Kidney (tissue), 14 donors: ENCODE measurements around the gene ADAMTS6. TPM values are rescaled to one million over a fixed set of nuclear protein-coding genes. Genes with fewer than 3 reads are reported as not detected.

ENCODE experiments used
- DNase-seq, 5 donors: peaks; one replicate each; pipeline ENCODE4 v3.0.0-alpha.2; 2013 to 2020
- FAIRE-seq: peaks from 2 replicates; lab custom pipeline; 2012; peaks lifted over from hg19 to GRCh38; lab: Jason Lieb, UNC
- H3K27ac ChIP-seq, 2 donors: one replicate each; pipeline ENCODE4 v1.7.0; 2013; ENCODE audit warnings: low read depth in 2 of 2, low read length in 2 of 2, inconsistent platforms in 1 of 2
- H3K27me3 ChIP-seq: one replicate; pipeline ENCODE4 v1.7.1; 2013; ENCODE audit warnings: low read length, inconsistent platforms; ENCODE audit not compliant: control insufficient read depth, insufficient read depth
- H3K36me3 ChIP-seq, 3 donors: one replicate each; pipeline versions ENCODE4 v1.7.0 to v1.7.1; 2013; ENCODE audit warnings: low read length in 3 of 3, control low read depth in 1 of 3, inconsistent platforms in 1 of 3; ENCODE audit not compliant: insufficient read depth in 3 of 3, control insufficient read depth in 2 of 3
- H3K4me1 ChIP-seq, 3 donors: one replicate each; pipeline versions ENCODE4 v1.7.0 to v1.7.1; 2013; ENCODE audit warnings: low read length in 3 of 3, inconsistent platforms in 1 of 3, low read depth in 1 of 3; ENCODE audit not compliant: control insufficient read depth in 2 of 3, insufficient read depth in 2 of 3
- H3K4me3 ChIP-seq, 3 donors: one replicate each; pipeline versions ENCODE4 v1.7.0 to v1.8.1; 2013; ENCODE audit warnings: low read length in 3 of 3, control low read depth in 1 of 3, inconsistent platforms in 1 of 3
- H3K9ac ChIP-seq, 3 donors: one replicate each; pipeline versions ENCODE4 v1.7.0 to v1.7.1; 2013; ENCODE audit warnings: low read length in 3 of 3, control low read depth in 1 of 3, inconsistent platforms in 1 of 3
- H3K9me3 ChIP-seq, 3 donors: one replicate each; pipeline versions ENCODE4 v1.7.0 to v1.7.1; 2013; ENCODE audit warnings: low read length in 3 of 3, control low read depth in 1 of 3, inconsistent platforms in 1 of 3; ENCODE audit not compliant: control insufficient read depth in 2 of 3, insufficient read depth in 1 of 3
- CTCF ChIP-seq: IDR thresholded peaks from 3 replicates; pipeline ENCODE4 v1.5.1; 2012; ENCODE audit warnings: mild to moderate bottlenecking, moderate library complexity, borderline replicate concordance; ENCODE audit not compliant: insufficient read depth; ENCODE audit errors: extremely low read depth
- intact Hi-C: fragments of 100-400 bp; cut with DNase I; formaldehyde crosslinking; loops from one replicate; pipeline ENCODE4 v1.11.1; 2022
- polyA plus RNA-seq: library from polyadenylated mRNA; stranded (reverse); fragments of 350-450 nt; fragmentation: Illumina TruSeq; extraction: RNeasy Lipid Tissue Mini Kit (QIAGEN cat#74804); gene quantifications from one replicate; pipeline ENCODE4 v1.2.3, GENCODE V29; 2014; ENCODE audit warnings: low read depth, low replicate concordance; ENCODE audit not compliant: insufficient read depth
- total RNA-seq: library from RNA; stranded (reverse); fragmentation: NEBNext Ultra II Directional; extraction: Animal tissue kit (Norgen Biotek cat#: 25700); gene quantifications from one replicate; pipeline ENCODE4 v1.2.1, GENCODE V29; 2021
- donor health status: control.
- donor health status: control.
- donor health status: control.
- donor health status: control.
- donor health status: control.
- donor health status: DM: yes; HTN: yes; CAD: no.
- donor health status: Normal renal cell carcinoma (clear cell type).

The ADAMTS6 gene
- total and polyA plus RNA-seq, 2 donors from 2014 or later, result 0.32 to 6.7 TPM

- DNase-seq, result no peak
- no peaks in the 10 kb centered on the region for H3K9me3 ChIP-seq
- H3K4me3 ChIP-seq, result no peak overlapping the region
- no peaks in the 10 kb centered on the region for H3K36me3 ChIP-seq
- no peak overlapping the region for H3K9ac ChIP-seq
- FAIRE-seq, result no peak
- TF ChIP-seq CTCF, result no peak
- H3K4me1 ChIP-seq, result no peaks in the 10 kb centered on the region
- no peak overlapping the region for H3K27ac ChIP-seq
- H3K27me3 ChIP-seq, result no peaks in the 10 kb centered on the region
- intact Hi-C loops, result no loop called here
Measured at GRCh38 chr5:65307931-65308330, 173.8 kb downstream of the ADAMTS6 start.

GRCh38 chr5:65307088-65307487 lies 174.6 kb downstream of the ADAMTS6 start:
- Histone ChIP-seq H3K9ac (no peak overlapping the region), H3K4me3 (no peak overlapping the region), H3K4me1 (no peaks in the 10 kb centered on the region), H3K27me3 (no peaks in the 10 kb centered on the region), H3K9me3 (no peaks in the 10 kb centered on the region), H3K27ac (no peak overlapping the region), H3K36me3 (no peaks in the 10 kb centered on the region)
- DNase-seq (no peak), FAIRE-seq (no peak)
- intact Hi-C loops, result no loop called here
- no peak for TF ChIP-seq CTCF

- Histone ChIP-seq H3K4me3 (no peak overlapping the region), H3K27me3 (no peaks in the 10 kb centered on the region), H3K27ac (no peak overlapping the region), H3K9me3 (no peaks in the 10 kb centered on the region), H3K4me1 (no peaks in the 10 kb centered on the region), H3K36me3 (no peaks in the 10 kb centered on the region), H3K9ac (no peak overlapping the region)
- no peak for FAIRE-seq
- no peak for TF ChIP-seq CTCF
- no peak for DNase-seq
- intact Hi-C loops, result no loop called here
Measured at GRCh38 chr5:65305913-65306312, 175.8 kb downstream of the ADAMTS6 start.

GRCh38 chr5:65299861-65300260 lies 181.9 kb downstream of the ADAMTS6 start:
- TF ChIP-seq CTCF, result no peak
- no peak overlapping the region for H3K27ac ChIP-seq
- no peak overlapping the region for H3K9ac ChIP-seq
- no peaks in the 10 kb centered on the region for H3K27me3 ChIP-seq
- FAIRE-seq, result no peak
- H3K9me3 ChIP-seq, result no peaks in the 10 kb centered on the region
- intact Hi-C loops, result no loop called here
- H3K4me3 ChIP-seq, result no peak overlapping the region
- peak in 1 of 5 donors; percentile 3 for DNase-seq
- H3K36me3 ChIP-seq, result no peaks in the 10 kb centered on the region
- no peaks in the 10 kb centered on the region for H3K4me1 ChIP-seq
